BLaER1 treated with 17β-estradiol and CSF1 and Interleukin-3, amounts not matched to agents 10 nM and 100 nM (cell line): Measurements from ENCODE around the gene CASS4.

Experiments used
- H3K27ac ChIP-seq, 11 experiments: shearing (Covaris generic); formaldehyde crosslinking; 2 replicates each; pipeline ENCODE4 v1.8.1; 2022
- H3K27me3 ChIP-seq, 11 experiments: shearing (Covaris generic); formaldehyde crosslinking; 2 replicates each; pipeline ENCODE4 v1.8.1; 2022
- H3K36me3 ChIP-seq, 11 experiments: shearing (Covaris generic); formaldehyde crosslinking; 2 replicates each; pipeline ENCODE4 v1.8.1; 2022
- H3K4me1 ChIP-seq, 10 experiments: shearing (Covaris generic); formaldehyde crosslinking; 2 replicates each; pipeline ENCODE4 v1.8.1; 2022
- H3K4me2 ChIP-seq, 11 experiments: shearing (Covaris generic); formaldehyde crosslinking; 2 replicates each; pipeline ENCODE4 v1.8.1; 2022
- H3K4me3 ChIP-seq, 10 experiments: shearing (Covaris generic); formaldehyde crosslinking; 2 replicates each; pipeline ENCODE4 v1.8.1; 2022
- H3K9ac ChIP-seq, 11 experiments: shearing (Covaris generic); formaldehyde crosslinking; 2 replicates each; pipeline ENCODE4 v1.8.1; 2022
- H3K9me3 ChIP-seq, 11 experiments: shearing (Covaris generic); formaldehyde crosslinking; replicated peaks in 1 of 11; 2 replicates each; pipeline ENCODE4 v1.8.1; 2022
- H4K20me1 ChIP-seq, 11 experiments: shearing (Covaris generic); formaldehyde crosslinking; 2 replicates each; pipeline ENCODE4 v1.8.1; 2022
- Cebpa-rat ChIP-seq, 11 experiments: shearing (Covaris generic); IDR thresholded peaks; 2 replicates each; pipeline ENCODE4 v1.8.1; 2022

Gene CASS4

GRCh38 chr20:56422076-56422823, 10.2 kb downstream of the CASS4 start:
- TF ChIP-seq Cebpa-rat (IDR thresholded peaks at IDR 0.05) = no peak

GRCh38 chr20:56422824-56423189, 10.7 kb downstream of the CASS4 start:
- no peaks in the 10 kb centered on the region for H3K9me3 ChIP-seq
- no peaks in the 10 kb centered on the region for H3K36me3 ChIP-seq
- H4K20me1 ChIP-seq = no peaks in the 10 kb centered on the region
- H3K27ac ChIP-seq = no peak overlapping the region
- H3K4me1 ChIP-seq = peaks cover 0 to 89% (median 51%) of the 10 kb centered on the region in 10 experiments; a peak in 17 of 20 replicates
- no peak overlapping the region for H3K4me3 ChIP-seq
- TF ChIP-seq Cebpa-rat (IDR thresholded peaks at IDR 0.05) = no peak
- H3K4me2 ChIP-seq = peak overlapping the region in 6 of 11 experiments; percentile 9 to 79 (median 78); a peak in 11 of 22 replicates
- peaks cover 0 to 22% (median 0%) of the 10 kb centered on the region in 11 experiments; a peak in 5 of 22 replicates for H3K27me3 ChIP-seq
- no peak overlapping the region for H3K9ac ChIP-seq

More at GRCh38 chr20:56422076-56422823, 10.2 kb downstream of the CASS4 start:
- H3K9me3 ChIP-seq = no peaks in the 10 kb centered on the region
- H3K9ac ChIP-seq = no peak overlapping the region
- no peaks in the 10 kb centered on the region for H4K20me1 ChIP-seq
- H3K4me3 ChIP-seq = no peak overlapping the region
- peak overlapping the region in 6 of 11 experiments; percentile 9 to 79 (median 78); a peak in 11 of 22 replicates for H3K4me2 ChIP-seq
- H3K27me3 ChIP-seq = peaks cover 0 to 20% (median 0%) of the 10 kb centered on the region in 11 experiments; a peak in 5 of 22 replicates
- H3K4me1 ChIP-seq = peaks cover 0 to 89% (median 52%) of the 10 kb centered on the region in 10 experiments; a peak in 17 of 20 replicates
- H3K27ac ChIP-seq = no peak overlapping the region
- H3K36me3 ChIP-seq = no peaks in the 10 kb centered on the region

GRCh38 chr20:56423211-56423610, 11.2 kb downstream of the CASS4 start:
- H3K27ac ChIP-seq = no peak overlapping the region

GRCh38 chr20:56423886-56424285, 11.8 kb downstream of the CASS4 start:
- no peaks in the 10 kb centered on the region; a peak in 1 of 22 replicates for H4K20me1 ChIP-seq
- H3K4me1 ChIP-seq = peaks cover 0 to 89% (median 45%) of the 10 kb centered on the region in 10 experiments; a peak in 17 of 20 replicates
- no peak overlapping the region for H3K27ac ChIP-seq
- H3K4me2 ChIP-seq = peak overlapping the region in 2 of 11 experiments; percentile 79; a peak in 3 of 22 replicates
- peaks cover 0 to 31% (median 0%) of the 10 kb centered on the region in 11 experiments; a peak in 5 of 22 replicates for H3K27me3 ChIP-seq
- no peak overlapping the region for H3K4me3 ChIP-seq
- no peak for TF ChIP-seq Cebpa-rat (IDR thresholded peaks at IDR 0.05)
- no peak overlapping the region for H3K9ac ChIP-seq
- no peaks in the 10 kb centered on the region for H3K9me3 ChIP-seq
- H3K36me3 ChIP-seq = no peaks in the 10 kb centered on the region

More at GRCh38 chr20:56423211-56423610, 11.2 kb downstream of the CASS4 start:
- H3K36me3 ChIP-seq = no peaks in the 10 kb centered on the region
- H4K20me1 ChIP-seq = no peaks in the 10 kb centered on the region
- H3K27me3 ChIP-seq = peaks cover 0 to 24% (median 0%) of the 10 kb centered on the region in 11 experiments; a peak in 5 of 22 replicates
- H3K4me3 ChIP-seq = no peak overlapping the region
- H3K4me2 ChIP-seq = peak overlapping the region in 5 of 11 experiments; percentile 57 to 79 (median 79); a peak in 9 of 22 replicates
- no peak for TF ChIP-seq Cebpa-rat (IDR thresholded peaks at IDR 0.05)
- peaks cover 0 to 89% (median 49%) of the 10 kb centered on the region in 10 experiments; a peak in 17 of 20 replicates for H3K4me1 ChIP-seq
- H3K9ac ChIP-seq = no peak overlapping the region
- no peaks in the 10 kb centered on the region for H3K9me3 ChIP-seq

- H3K36me3 ChIP-seq = no peaks in the 10 kb centered on the region
- H4K20me1 ChIP-seq = peaks cover 0 to under 1% (median 0%) of the 10 kb centered on the region in 11 experiments; a peak in 1 of 22 replicates
- H3K9me3 ChIP-seq = no peaks in the 10 kb centered on the region
- H3K27me3 ChIP-seq = peaks cover 0 to 35% (median 0%) of the 10 kb centered on the region in 11 experiments; a peak in 5 of 22 replicates
- no peak overlapping the region for H3K4me3 ChIP-seq
- H3K27ac ChIP-seq = no peak overlapping the region
- H3K4me2 ChIP-seq = no peak overlapping the region
- no peak for TF ChIP-seq Cebpa-rat (IDR thresholded peaks at IDR 0.05)
- peaks cover 8 to 91% (median 45%) of the 10 kb centered on the region in 10 experiments; a peak in 19 of 20 replicates for H3K4me1 ChIP-seq
- H3K9ac ChIP-seq = no peak overlapping the region
Observed at GRCh38 chr20:56424931-56425330, 12.9 kb downstream of the CASS4 start.

- Histone ChIP-seq H3K9ac (no peak overlapping the region), H3K4me1 (peaks cover 9 to 87% (median 40%) of the 10 kb centered on the region in 10 experiments; a peak in 19 of 20 replicates), H3K27ac (no peak overlapping the region), H3K9me3 (no peaks in the 10 kb centered on the region), H3K4me3 (no peak overlapping the region), H3K27me3 (peaks cover 0 to 46% (median 0%) of the 10 kb centered on the region in 11 experiments; a peak in 5 of 22 replicates), H3K4me2 (peak overlapping the region in 2 of 11 experiments; percentile 77 to 88; a peak in 3 of 22 replicates), H3K36me3 (no peaks in the 10 kb centered on the region), H4K20me1 (peaks cover 0 to 2% (median 0%) of the 10 kb centered on the region in 11 experiments; a peak in 1 of 22 replicates)
- no peak for TF ChIP-seq Cebpa-rat (IDR thresholded peaks at IDR 0.05)
Observed at GRCh38 chr20:56426026-56426425, 14.0 kb downstream of the CASS4 start.

- H3K4me3 ChIP-seq = no peak overlapping the region
- H3K36me3 ChIP-seq = no peaks in the 10 kb centered on the region
- H3K9ac ChIP-seq = no peak overlapping the region
- H3K9me3 ChIP-seq = no peaks in the 10 kb centered on the region
- H3K4me1 ChIP-seq = peaks cover 9 to 78% (median 33%) of the 10 kb centered on the region in 10 experiments; a peak in 19 of 20 replicates
- peak overlapping the region in 4 of 11 experiments; percentile 66 to 88 (median 72); a peak in 8 of 22 replicates for H3K4me2 ChIP-seq
- H3K27ac ChIP-seq = no peak overlapping the region
- peaks cover 0 to 2% (median 0%) of the 10 kb centered on the region in 11 experiments; a peak in 1 of 22 replicates for H4K20me1 ChIP-seq
- TF ChIP-seq Cebpa-rat (IDR thresholded peaks at IDR 0.05) = no peak
- H3K27me3 ChIP-seq = peaks cover 0 to 55% (median 0%) of the 10 kb centered on the region in 11 experiments; a peak in 5 of 22 replicates
Observed at GRCh38 chr20:56426926-56427325, 14.9 kb downstream of the CASS4 start.

GRCh38 chr20:56427797-56428196, 15.7 kb downstream of the CASS4 start:
- H3K27ac ChIP-seq = no peak overlapping the region
- no peaks in the 10 kb centered on the region for H3K9me3 ChIP-seq
- no peak overlapping the region for H3K9ac ChIP-seq
- H3K4me1 ChIP-seq = peaks cover 9 to 70% (median 24%) of the 10 kb centered on the region in 10 experiments; a peak in 19 of 20 replicates
- H3K4me3 ChIP-seq = no peak overlapping the region
- peaks cover 0 to 62% (median 0%) of the 10 kb centered on the region in 11 experiments; a peak in 5 of 22 replicates for H3K27me3 ChIP-seq
- H3K4me2 ChIP-seq = peak overlapping the region in 6 of 11 experiments; percentile 4 to 88 (median 67); a peak in 9 of 22 replicates
- peaks cover 0 to 2% (median 0%) of the 10 kb centered on the region in 11 experiments; a peak in 1 of 22 replicates for H4K20me1 ChIP-seq
- TF ChIP-seq Cebpa-rat (IDR thresholded peaks at IDR 0.05) = no peak
- H3K36me3 ChIP-seq = no peaks in the 10 kb centered on the region

- H3K9ac ChIP-seq = no peak overlapping the region
Observed at GRCh38 chr20:56428410-56428809, 16.4 kb downstream of the CASS4 start.

More at GRCh38 chr20:56428410-56428809, 16.4 kb downstream of the CASS4 start:
- H4K20me1 ChIP-seq = peaks cover 0 to 2% (median 0%) of the 10 kb centered on the region in 11 experiments; a peak in 1 of 22 replicates
- H3K4me1 ChIP-seq = peaks cover 9 to 68% (median 21%) of the 10 kb centered on the region in 10 experiments; a peak in 19 of 20 replicates
- H3K27me3 ChIP-seq = peaks cover 0 to 67% (median 0%) of the 10 kb centered on the region in 11 experiments; a peak in 5 of 22 replicates
- H3K36me3 ChIP-seq = no peaks in the 10 kb centered on the region
- no peak for TF ChIP-seq Cebpa-rat (IDR thresholded peaks at IDR 0.05)
- no peak overlapping the region for H3K27ac ChIP-seq
- H3K9me3 ChIP-seq = no peaks in the 10 kb centered on the region
- H3K4me2 ChIP-seq = peak overlapping the region in 5 of 11 experiments; percentile 36 to 88 (median 68); a peak in 9 of 22 replicates
- no peak overlapping the region for H3K4me3 ChIP-seq
